BLaER1 treated with 17β-estradiol and CSF1 and Interleukin-3, amounts not matched to agents 10 nM and 100 nM (cell line): Measurements from ENCODE around the gene SLC48A1.

Experiments
- H3K27ac ChIP-seq, 11 experiments: shearing (Covaris generic); formaldehyde crosslinking; 2 replicates each; pipeline ENCODE4 v1.8.1; 2022
- H3K27me3 ChIP-seq, 11 experiments: shearing (Covaris generic); formaldehyde crosslinking; 2 replicates each; pipeline ENCODE4 v1.8.1; 2022
- H3K36me3 ChIP-seq, 11 experiments: shearing (Covaris generic); formaldehyde crosslinking; 2 replicates each; pipeline ENCODE4 v1.8.1; 2022
- H3K4me1 ChIP-seq, 10 experiments: shearing (Covaris generic); formaldehyde crosslinking; 2 replicates each; pipeline ENCODE4 v1.8.1; 2022
- H3K4me2 ChIP-seq, 11 experiments: shearing (Covaris generic); formaldehyde crosslinking; 2 replicates each; pipeline ENCODE4 v1.8.1; 2022
- H3K4me3 ChIP-seq, 10 experiments: shearing (Covaris generic); formaldehyde crosslinking; 2 replicates each; pipeline ENCODE4 v1.8.1; 2022
- H3K9ac ChIP-seq, 11 experiments: shearing (Covaris generic); formaldehyde crosslinking; 2 replicates each; pipeline ENCODE4 v1.8.1; 2022
- H3K9me3 ChIP-seq, 11 experiments: shearing (Covaris generic); formaldehyde crosslinking; replicated peaks in 1 of 11; 2 replicates each; pipeline ENCODE4 v1.8.1; 2022
- H4K20me1 ChIP-seq, 11 experiments: shearing (Covaris generic); formaldehyde crosslinking; 2 replicates each; pipeline ENCODE4 v1.8.1; 2022
- Cebpa-rat ChIP-seq, 11 experiments: shearing (Covaris generic); IDR thresholded peaks; 2 replicates each; pipeline ENCODE4 v1.8.1; 2022

Gene SLC48A1

GRCh38 chr12:47793015-47793681 lies 20.1 kb downstream of the SLC48A1 start:
- Histone ChIP-seq H3K4me2 (no peak overlapping the region), H3K36me3 (peaks cover 92 to 100% (median 97%) of the 10 kb centered on the region in 11 experiments), H3K27ac (no peak overlapping the region), H4K20me1 (peaks cover 0 to 100% (median 36%) of the 10 kb centered on the region in 11 experiments; a peak in 14 of 22 replicates), H3K27me3 (no peaks in the 10 kb centered on the region), H3K9ac (peak overlapping the region in 1 of 11 experiments; percentile 24; a peak in 1 of 22 replicates), H3K4me1 (no peaks in the 10 kb centered on the region), H3K9me3 (no peaks in the 10 kb centered on the region), H3K4me3 (no peak overlapping the region)
- no peak for TF ChIP-seq Cebpa-rat (IDR thresholded peaks at IDR 0.05)

DNA sequence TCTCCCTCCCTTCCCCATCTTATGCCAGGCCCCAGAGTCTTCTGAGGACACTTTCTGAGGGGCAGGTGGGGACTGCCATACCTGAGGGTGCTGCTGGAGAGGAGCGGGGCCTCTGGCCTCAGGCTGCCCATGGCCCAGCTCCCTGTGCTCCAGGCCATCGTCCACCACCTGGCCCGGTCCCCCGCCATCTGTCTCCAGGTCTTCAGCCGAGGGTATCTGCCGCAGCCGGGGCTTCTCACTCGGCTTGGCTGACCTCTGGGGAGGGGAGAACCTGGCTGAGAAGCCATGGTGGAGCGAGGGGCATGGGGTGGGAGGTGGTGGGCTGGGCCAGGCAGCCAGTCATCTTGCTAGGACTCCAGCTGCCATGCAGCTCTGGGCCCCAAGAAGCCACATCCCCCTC lies 21.6 kb downstream of the SLC48A1 start:
- peaks cover 12 to 100% (median 39%) of the 10 kb centered on the region in 11 experiments; a peak in 20 of 22 replicates for H4K20me1 ChIP-seq
- no peaks in the 10 kb centered on the region for H3K27me3 ChIP-seq
- peaks cover 7 to 14% (median 10%) of the 10 kb centered on the region in 10 experiments for H3K4me1 ChIP-seq
- peaks cover 90 to 100% (median 96%) of the 10 kb centered on the region in 11 experiments for H3K36me3 ChIP-seq
- H3K9ac ChIP-seq = no peak overlapping the region; a peak in 2 of 22 replicates
- H3K4me3 ChIP-seq = no peak overlapping the region
- TF ChIP-seq Cebpa-rat (IDR thresholded peaks at IDR 0.05) = no peak
- H3K9me3 ChIP-seq = no peaks in the 10 kb centered on the region
- H3K27ac ChIP-seq = no peak overlapping the region
- no peak overlapping the region for H3K4me2 ChIP-seq

- Histone ChIP-seq H4K20me1 (peaks cover 12 to 100% (median 43%) of the 10 kb centered on the region in 11 experiments; a peak in 20 of 22 replicates), H3K27me3 (no peaks in the 10 kb centered on the region), H3K4me3 (no peak overlapping the region), H3K9me3 (no peaks in the 10 kb centered on the region), H3K9ac (no peak overlapping the region), H3K27ac (no peak overlapping the region), H3K4me2 (no peak overlapping the region), H3K36me3 (peaks cover 84 to 98% (median 92%) of the 10 kb centered on the region in 11 experiments), H3K4me1 (peaks cover 13 to 20% (median 16%) of the 10 kb centered on the region in 10 experiments)
- no peak for TF ChIP-seq Cebpa-rat (IDR thresholded peaks at IDR 0.05)
These were observed 22.2 kb downstream of the SLC48A1 start for GRCh38 chr12:47795121-47795813.

GRCh38 chr12:47795814-47796411 lies 22.9 kb downstream of the SLC48A1 start:
- Histone ChIP-seq H4K20me1 (peaks cover 12 to 100% (median 47%) of the 10 kb centered on the region in 11 experiments; a peak in 20 of 22 replicates), H3K4me3 (no peak overlapping the region), H3K9me3 (no peaks in the 10 kb centered on the region), H3K27ac (no peak overlapping the region), H3K9ac (no peak overlapping the region), H3K4me1 (peaks cover 19 to 26% (median 23%) of the 10 kb centered on the region in 10 experiments), H3K27me3 (no peaks in the 10 kb centered on the region), H3K36me3 (peaks cover 78 to 98% (median 91%) of the 10 kb centered on the region in 11 experiments), H3K4me2 (no peak overlapping the region)
- TF ChIP-seq Cebpa-rat (IDR thresholded peaks at IDR 0.05) = no peak

GRCh38 chr12:47797441-47797840 lies 24.4 kb downstream of the SLC48A1 start:
- H3K4me2 ChIP-seq = no peak overlapping the region
- no peaks in the 10 kb centered on the region for H3K9me3 ChIP-seq
- peaks cover 12 to 100% (median 59%) of the 10 kb centered on the region in 11 experiments; a peak in 20 of 22 replicates for H4K20me1 ChIP-seq
- peaks cover 68 to 95% (median 82%) of the 10 kb centered on the region in 11 experiments for H3K36me3 ChIP-seq
- no peak for TF ChIP-seq Cebpa-rat (IDR thresholded peaks at IDR 0.05)
- no peak overlapping the region for H3K9ac ChIP-seq
- no peak overlapping the region for H3K27ac ChIP-seq
- H3K27me3 ChIP-seq = no peaks in the 10 kb centered on the region
- H3K4me3 ChIP-seq = no peak overlapping the region
- peaks cover 34 to 42% (median 38%) of the 10 kb centered on the region in 10 experiments for H3K4me1 ChIP-seq

GRCh38 chr12:47798382-47798948 lies 25.4 kb downstream of the SLC48A1 start:
- TF ChIP-seq Cebpa-rat (IDR thresholded peaks at IDR 0.05) = no peak
- H3K36me3 ChIP-seq = peaks cover 57 to 93% (median 74%) of the 10 kb centered on the region in 11 experiments
- no peak overlapping the region for H3K27ac ChIP-seq
- H3K4me3 ChIP-seq = no peak overlapping the region
- no peaks in the 10 kb centered on the region for H3K9me3 ChIP-seq
- peak overlapping the region in 2 of 11 experiments; percentile 27 to 50; a peak in 1 of 22 replicates for H3K9ac ChIP-seq
- no peaks in the 10 kb centered on the region for H3K27me3 ChIP-seq
- peaks cover 45 to 52% (median 48%) of the 10 kb centered on the region in 10 experiments for H3K4me1 ChIP-seq
- no peak overlapping the region for H3K4me2 ChIP-seq
- peaks cover 12 to 100% (median 70%) of the 10 kb centered on the region in 11 experiments; a peak in 20 of 22 replicates for H4K20me1 ChIP-seq

- H3K9ac ChIP-seq = peak overlapping the region in 9 of 11 experiments; percentile 8 to 52 (median 24); a peak in 10 of 22 replicates
- no peak overlapping the region for H3K4me3 ChIP-seq
- H3K4me1 ChIP-seq = peaks cover 54 to 62% (median 58%) of the 10 kb centered on the region in 10 experiments
- H3K4me2 ChIP-seq = peak overlapping the region; percentile 90 to 100 (median 99)
- peak overlapping the region in 3 of 11 experiments; percentile 5 to 80 (median 33); a peak in 4 of 22 replicates for H3K27ac ChIP-seq
- peaks cover 48 to 93% (median 72%) of the 10 kb centered on the region in 11 experiments for H3K36me3 ChIP-seq
- no peaks in the 10 kb centered on the region for H3K9me3 ChIP-seq
- peaks cover 12 to 100% (median 78%) of the 10 kb centered on the region in 11 experiments; a peak in 20 of 22 replicates for H4K20me1 ChIP-seq
- no peaks in the 10 kb centered on the region for H3K27me3 ChIP-seq
- TF ChIP-seq Cebpa-rat (IDR thresholded peaks at IDR 0.05) = no peak
These were observed 26.4 kb downstream of the SLC48A1 start for GRCh38 chr12:47799357-47799955.

- Histone ChIP-seq H3K4me1 (peaks cover 66 to 73% (median 70%) of the 10 kb centered on the region in 10 experiments), H4K20me1 (peaks cover 12 to 100% (median 85%) of the 10 kb centered on the region in 11 experiments; a peak in 20 of 22 replicates), H3K36me3 (peaks cover 37 to 93% (median 71%) of the 10 kb centered on the region in 11 experiments), H3K4me2 (peak overlapping the region; percentile 90 to 100 (median 99)), H3K4me3 (no peak overlapping the region), H3K9ac (peak overlapping the region in 5 of 11 experiments; percentile 16 to 52 (median 28); a peak in 5 of 22 replicates), H3K27ac (peak overlapping the region in 3 of 11 experiments; percentile 1 to 80 (median 5); a peak in 3 of 22 replicates), H3K9me3 (no peaks in the 10 kb centered on the region), H3K27me3 (no peaks in the 10 kb centered on the region)
- TF ChIP-seq Cebpa-rat (IDR thresholded peaks at IDR 0.05) = no peak
These were observed 27.5 kb downstream of the SLC48A1 start for GRCh38 chr12:47800582-47800981.
